ENCODE measurements around the gene SIL1. TPM values are rescaled to one million over a fixed set of nuclear protein-coding genes. Genes with fewer than 3 reads are reported as not detected.

Gene SIL1
- total RNA-seq, 2 donors from 2014 or later = 17.2 to 20.2 TPM

- WGBS, 2 experiments (ENCODE audit: insufficient coverage in 1 of 2, insufficient read length in 1 of 2) = 87 to 93% methylated on average over 2 of the region's 2 CpGs
- Histone ChIP-seq H3K36me3 (ENCODE audit: control insufficient read depth, insufficient read depth, low read length) (no peaks in the 10 kb centered on the region), H3K4me3 (ENCODE audit: low read length) (no peak overlapping the region), H3K9ac (ENCODE audit: extremely low read depth, low read length, poor library complexity, severe bottlenecking) (no peak overlapping the region), H3K9me3 (ENCODE audit: control insufficient read depth, low read length) (no peaks in the 10 kb centered on the region), H3K27me3 (ENCODE audit: control insufficient read depth, insufficient read depth, low read length, poor library complexity, severe bottlenecking) (no peaks in the 10 kb centered on the region), H3K27ac (ENCODE audit: low read depth, low read length) (no peak overlapping the region), H3K4me1 (ENCODE audit: control insufficient read depth, insufficient read depth, low read length) (peaks cover 7% of the 10 kb centered on the region)
- Mint-ChIP-seq H3K27ac (no peak overlapping the region), H3K27me3 (ENCODE audit: insufficient read depth) (no peaks in the 10 kb centered on the region), H3K36me3 (ENCODE audit: low read depth) (no peaks in the 10 kb centered on the region), H3K9me3 (no peaks in the 10 kb centered on the region), H3K4me3 (no peak overlapping the region), H3K4me1 (peaks cover 36% of the 10 kb centered on the region)
- DNase-seq = peak; percentile 29
- TF ChIP-seq CTCF (conservative IDR thresholded peaks at IDR 0.05) = no peak
Observed at GRCh38 chr5:139064613-139065012, 133.6 kb downstream of the SIL1 start.

- Mint-ChIP-seq H3K36me3 (ENCODE audit: low read depth) (no peaks in the 10 kb centered on the region), H3K9me3 (no peaks in the 10 kb centered on the region), H3K4me1 (peaks cover 36% of the 10 kb centered on the region), H3K27ac (no peak overlapping the region), H3K4me3 (no peak overlapping the region), H3K27me3 (ENCODE audit: insufficient read depth) (no peaks in the 10 kb centered on the region)
- H3K36me3 ChIP-seq (ENCODE audit: control insufficient read depth, insufficient read depth, low read length) = no peaks in the 10 kb centered on the region
- WGBS, 2 experiments (ENCODE audit: insufficient coverage in 1 of 2, insufficient read length in 1 of 2) = 87 to 100% methylated on average over 1 of the region's 1 CpG
- peak; percentile 23 for DNase-seq
- no peak overlapping the region for H3K27ac ChIP-seq (ENCODE audit: low read depth, low read length)
- no peaks in the 10 kb centered on the region for H3K27me3 ChIP-seq (ENCODE audit: control insufficient read depth, insufficient read depth, low read length, poor library complexity, severe bottlenecking)
- H3K9me3 ChIP-seq (ENCODE audit: control insufficient read depth, low read length) = no peaks in the 10 kb centered on the region
- no peak overlapping the region for H3K4me3 ChIP-seq (ENCODE audit: low read length)
- TF ChIP-seq CTCF (conservative IDR thresholded peaks at IDR 0.05) = no peak
- peaks cover 7% of the 10 kb centered on the region for H3K4me1 ChIP-seq (ENCODE audit: control insufficient read depth, insufficient read depth, low read length)
- H3K9ac ChIP-seq (ENCODE audit: extremely low read depth, low read length, poor library complexity, severe bottlenecking) = no peak overlapping the region
Observed at GRCh38 chr5:139063664-139064054, 134.5 kb downstream of the SIL1 start.

DNA sequence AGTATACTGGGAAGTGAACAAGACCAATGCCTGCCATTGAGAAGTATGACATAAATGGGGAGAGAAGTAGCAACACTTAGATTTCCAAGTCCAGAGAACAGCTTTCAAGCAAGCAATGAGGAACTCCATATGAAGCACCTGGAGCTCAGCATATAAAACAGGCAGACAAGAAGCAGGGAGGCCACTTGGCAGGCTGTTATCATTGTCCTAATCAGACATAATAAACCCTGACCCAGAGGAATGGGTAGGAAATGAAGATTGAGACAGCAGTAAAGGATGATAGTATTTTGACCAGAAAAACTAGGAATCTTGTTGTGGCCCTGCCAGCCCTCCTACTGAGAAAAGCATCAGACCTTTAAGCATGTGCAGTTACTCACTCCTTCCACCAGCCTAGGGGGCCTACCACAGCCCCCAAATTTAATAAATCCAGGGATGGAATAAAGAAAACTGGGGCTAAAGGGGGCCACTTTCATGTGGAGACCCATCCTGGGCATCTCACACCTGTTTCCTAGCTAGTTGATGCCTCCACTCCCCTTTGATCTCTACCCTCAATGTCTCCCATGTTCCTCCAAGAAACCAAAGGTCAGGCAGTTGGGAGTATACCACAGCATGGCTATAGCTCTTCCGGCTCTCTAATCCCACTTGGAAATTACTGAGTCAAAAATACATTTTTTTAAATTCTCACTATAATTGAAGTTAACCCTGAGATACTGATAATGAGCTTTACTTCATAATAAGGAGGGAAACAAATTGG, 135.1 kb downstream of the SIL1 start:
- Histone ChIP-seq H3K27ac (ENCODE audit: low read depth, low read length) (no peak overlapping the region), H3K4me3 (ENCODE audit: low read length) (no peak overlapping the region), H3K27me3 (ENCODE audit: control insufficient read depth, insufficient read depth, low read length, poor library complexity, severe bottlenecking) (no peaks in the 10 kb centered on the region), H3K36me3 (ENCODE audit: control insufficient read depth, insufficient read depth, low read length) (no peaks in the 10 kb centered on the region), H3K9me3 (ENCODE audit: control insufficient read depth, low read length) (no peaks in the 10 kb centered on the region), H3K9ac (ENCODE audit: extremely low read depth, low read length, poor library complexity, severe bottlenecking) (no peak overlapping the region), H3K4me1 (ENCODE audit: control insufficient read depth, insufficient read depth, low read length) (peaks cover 7% of the 10 kb centered on the region)
- no peaks in the 10 kb centered on the region for H3K36me3 Mint-ChIP-seq (ENCODE audit: low read depth)
- no peaks in the 10 kb centered on the region for H3K27me3 Mint-ChIP-seq (ENCODE audit: insufficient read depth)
- WGBS, 2 experiments (ENCODE audit: insufficient coverage in 1 of 2, insufficient read length in 1 of 2) = 94% methylated on average over 1 of the region's 1 CpG; no CpG with 5 or more reads in 1 of the 2 experiments
- no peaks in the 10 kb centered on the region for H3K9me3 Mint-ChIP-seq
- peaks cover 36% of the 10 kb centered on the region for H3K4me1 Mint-ChIP-seq
- H3K4me3 Mint-ChIP-seq = no peak overlapping the region
- DNase-seq = peak; percentile 23
- peak; percentile 24 for TF ChIP-seq CTCF (conservative IDR thresholded peaks at IDR 0.05)
- no peak overlapping the region for H3K27ac Mint-ChIP-seq

Measured in endodermal cell (in vitro differentiated cells).